ENCODE data around the gene ACVR2B.

Gene ACVR2B

GRCh38 chr3:38534180-38534579 lies 80.5 kb downstream of the ACVR2B start:
- no peak for DNase-seq

- no peak for DNase-seq
These were observed 80.9 kb downstream of the ACVR2B start for GRCh38 chr3:38534604-38535003.

GRCh38 chr3:38536671-38537070 lies 83.0 kb downstream of the ACVR2B start:
- DNase-seq = no peak

GRCh38 chr3:38538773-38539353 lies 85.2 kb downstream of the ACVR2B start:
- DNase-seq = no peak

GRCh38 chr3:38541806-38542205 lies 88.1 kb downstream of the ACVR2B start:
- no peak for DNase-seq
